Skeletal muscle satellite cell (primary cell): Measurements from ENCODE around the gene SQSTM1.
A peak's percentile ranks its signal among the peaks of the same experiment; 100 is the strongest.

ENCODE experiments used
- H3K27me3 ChIP-seq: 2 replicates; pipeline ENCODE4 v1.7.0; 2013; ENCODE audit warnings: low read length; ENCODE audit not compliant: control insufficient read depth, insufficient read depth
- H3K36me3 ChIP-seq: 2 replicates; pipeline ENCODE4 v1.7.0; 2013; ENCODE audit warnings: mild to moderate bottlenecking, control low read depth, low read length; ENCODE audit not compliant: insufficient read depth
- H3K4me1 ChIP-seq: 2 replicates; pipeline ENCODE4 v1.7.0; 2013; ENCODE audit warnings: low read length; ENCODE audit not compliant: control insufficient read depth, insufficient read depth
- H3K4me2 ChIP-seq: 2 replicates; pipeline ENCODE4 v1.7.0; 2013; ENCODE audit warnings: mild to moderate bottlenecking, low read length
- H3K4me3 ChIP-seq: 2 replicates; pipeline ENCODE4 v1.7.0; 2013; ENCODE audit warnings: low read length
- H3K9ac ChIP-seq: 2 replicates; pipeline ENCODE4 v1.7.0; 2013; ENCODE audit warnings: mild to moderate bottlenecking, low read depth, low read length, moderate library complexity
- H3K9me3 ChIP-seq: replicated peaks from 2 replicates; pipeline ENCODE4 v1.7.0; 2013; ENCODE audit warnings: mild to moderate bottlenecking, control low read depth, low read length

The SQSTM1 gene

DNA sequence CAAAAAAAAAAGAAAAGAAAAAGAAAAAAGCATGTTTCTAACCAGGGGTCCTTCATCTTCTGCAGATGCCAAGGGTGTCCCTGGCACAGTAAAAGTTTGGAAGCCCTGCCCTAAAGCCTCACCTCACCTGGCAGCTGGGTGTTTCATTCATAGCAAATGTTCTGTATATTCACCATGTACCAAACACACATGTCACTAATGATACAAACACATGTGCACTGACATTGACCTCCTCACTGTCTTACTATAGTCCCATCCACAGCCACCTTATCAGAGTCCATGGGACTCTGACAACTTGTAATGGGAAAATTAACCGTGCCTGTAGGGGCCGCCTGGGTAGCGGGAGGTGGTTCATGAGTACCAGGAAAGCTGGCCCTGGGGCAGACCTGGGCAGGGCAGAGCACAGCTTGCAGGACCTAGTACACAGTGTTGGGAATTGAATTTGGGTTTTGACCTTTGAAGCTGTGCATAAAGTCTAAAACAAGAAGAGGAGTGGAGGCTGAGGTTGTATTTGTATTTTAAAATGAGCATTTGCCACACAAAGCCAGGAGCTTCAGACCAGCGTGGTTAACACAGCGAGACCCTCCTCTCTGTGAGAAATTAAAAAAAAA is 7.6 kb upstream of the SQSTM1 start:
- Histone ChIP-seq H3K4me1 (peaks cover 14% of the 10 kb centered on the region), H3K36me3 (peaks cover 16% of the 10 kb centered on the region), H3K4me3 (no peak overlapping the region), H3K9me3 (no peaks in the 10 kb centered on the region), H3K27me3 (no peaks in the 10 kb centered on the region), H3K4me2 (no peak overlapping the region), H3K9ac (no peak overlapping the region)

- H3K4me3 ChIP-seq: no peak overlapping the region
- H3K36me3 ChIP-seq: peaks cover 16% of the 10 kb centered on the region
- no peak overlapping the region for H3K4me2 ChIP-seq
These were observed 6.6 kb upstream of the SQSTM1 start for GRCh38 chr5:179814090-179814489.

GRCh38 chr5:179815491-179816249 is 5.0 kb upstream of the SQSTM1 start:
- Histone ChIP-seq H3K9me3 (no peaks in the 10 kb centered on the region), H3K36me3 (peaks cover 16% of the 10 kb centered on the region), H3K4me1 (peaks cover 39% of the 10 kb centered on the region), H3K9ac (no peak overlapping the region), H3K27me3 (no peaks in the 10 kb centered on the region), H3K4me3 (no peak overlapping the region), H3K4me2 (no peak overlapping the region)

More at GRCh38 chr5:179814090-179814489, 6.6 kb upstream of the SQSTM1 start:
- no peaks in the 10 kb centered on the region for H3K9me3 ChIP-seq
- peaks cover 24% of the 10 kb centered on the region for H3K4me1 ChIP-seq
- H3K27me3 ChIP-seq: no peaks in the 10 kb centered on the region
- H3K9ac ChIP-seq: no peak overlapping the region

GRCh38 chr5:179816401-179816795 is 4.3 kb upstream of the SQSTM1 start:
- peak overlapping the region; percentile 54 for H3K4me3 ChIP-seq
- H3K4me2 ChIP-seq: peak overlapping the region; percentile 73
- H3K27me3 ChIP-seq: no peaks in the 10 kb centered on the region
- peaks cover 39% of the 10 kb centered on the region for H3K4me1 ChIP-seq
- peaks cover 15% of the 10 kb centered on the region for H3K36me3 ChIP-seq
- H3K9ac ChIP-seq: peak overlapping the region; percentile 59
- no peaks in the 10 kb centered on the region for H3K9me3 ChIP-seq

GRCh38 chr5:179816796-179817469 is 3.8 kb upstream of the SQSTM1 start:
- no peaks in the 10 kb centered on the region for H3K9me3 ChIP-seq
- no peaks in the 10 kb centered on the region for H3K27me3 ChIP-seq
- peak overlapping the region; percentile 59 for H3K9ac ChIP-seq
- peak overlapping the region; percentile 73 for H3K4me2 ChIP-seq
- peaks cover 13% of the 10 kb centered on the region for H3K36me3 ChIP-seq
- H3K4me1 ChIP-seq: peaks cover 40% of the 10 kb centered on the region
- peak overlapping the region; percentile 54 for H3K4me3 ChIP-seq

DNA sequence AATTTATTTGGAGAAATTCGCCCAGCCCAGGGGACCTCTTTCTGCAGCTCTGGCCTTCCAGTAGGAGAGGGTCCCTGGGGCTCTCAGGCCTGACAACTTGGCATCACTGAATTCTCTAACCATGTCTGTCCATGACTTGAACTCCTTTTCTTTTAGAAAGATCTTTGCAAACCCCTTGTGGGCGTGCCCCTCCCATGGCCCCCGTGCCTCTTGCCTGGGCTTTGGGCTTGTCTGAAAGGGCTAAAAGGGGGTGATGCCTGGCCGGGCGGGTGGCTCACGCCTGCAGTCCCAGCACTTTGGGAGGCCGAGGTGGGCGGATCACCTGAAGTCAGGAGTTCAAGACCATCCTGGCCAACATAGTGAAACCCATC is 3.2 kb upstream of the SQSTM1 start:
- Histone ChIP-seq H3K4me3 (peak overlapping the region; percentile 54), H3K9me3 (no peaks in the 10 kb centered on the region), H3K27me3 (no peaks in the 10 kb centered on the region), H3K9ac (peak overlapping the region; percentile 59), H3K36me3 (peaks cover 18% of the 10 kb centered on the region), H3K4me2 (peak overlapping the region; percentile 73), H3K4me1 (peaks cover 45% of the 10 kb centered on the region)

GRCh38 chr5:179817890-179818745 is 2.6 kb upstream of the SQSTM1 start:
- H3K36me3 ChIP-seq: peaks cover 22% of the 10 kb centered on the region
- no peaks in the 10 kb centered on the region for H3K9me3 ChIP-seq
- peak overlapping the region; percentile 76 for H3K4me3 ChIP-seq
- peak overlapping the region; percentile 87 for H3K4me2 ChIP-seq
- H3K27me3 ChIP-seq: no peaks in the 10 kb centered on the region
- peak overlapping the region; percentile 96 for H3K9ac ChIP-seq
- H3K4me1 ChIP-seq: peaks cover 51% of the 10 kb centered on the region

- peaks cover 25% of the 10 kb centered on the region for H3K36me3 ChIP-seq
- H3K9ac ChIP-seq: peak overlapping the region; percentile 96
- H3K4me1 ChIP-seq: peaks cover 53% of the 10 kb centered on the region
- H3K27me3 ChIP-seq: no peaks in the 10 kb centered on the region
- peak overlapping the region; percentile 87 for H3K4me2 ChIP-seq
- peak overlapping the region; percentile 76 for H3K4me3 ChIP-seq
- H3K9me3 ChIP-seq: no peaks in the 10 kb centered on the region
These were observed 1.9 kb upstream of the SQSTM1 start for GRCh38 chr5:179818746-179819295.

- peaks cover 25% of the 10 kb centered on the region for H3K36me3 ChIP-seq
- H3K4me3 ChIP-seq: peak overlapping the region; percentile 76
- peak overlapping the region; percentile 87 for H3K4me2 ChIP-seq
- H3K4me1 ChIP-seq: peaks cover 56% of the 10 kb centered on the region
- no peaks in the 10 kb centered on the region for H3K27me3 ChIP-seq
- H3K9me3 ChIP-seq: no peaks in the 10 kb centered on the region
- peak overlapping the region; percentile 96 for H3K9ac ChIP-seq
These were observed 1.2 kb upstream of the SQSTM1 start for GRCh38 chr5:179819296-179820126.

- peak overlapping the region; percentile 96 for H3K9ac ChIP-seq
- no peaks in the 10 kb centered on the region for H3K9me3 ChIP-seq
- H3K4me2 ChIP-seq: peak overlapping the region; percentile 87
- no peaks in the 10 kb centered on the region for H3K27me3 ChIP-seq
- H3K4me1 ChIP-seq: peaks cover 61% of the 10 kb centered on the region
- H3K36me3 ChIP-seq: peaks cover 31% of the 10 kb centered on the region
- peak overlapping the region; percentile 76 for H3K4me3 ChIP-seq
These were observed 600 bp upstream of the SQSTM1 start for GRCh38 chr5:179820127-179820482.
